Retinal pigment epithelial cell (primary cell): ENCODE data around the gene NOXRED1.

Source experiments
- DNase-seq: peaks from one replicate; pipeline ENCODE4 v3.0.0-alpha.2; 2010; ENCODE audit warnings: low read depth
- H3K4me3 ChIP-seq: 2 replicates; pipeline ENCODE4 v1.5.1; 2011; ENCODE audit warnings: mild to moderate bottlenecking, low read length, control low read depth, moderate library complexity
- CTCF ChIP-seq: conservative IDR thresholded peaks from 2 replicates; pipeline ENCODE4 v1.5.1; 2011; ENCODE audit warnings: low read depth, low read length, control low read depth, inconsistent platforms

Gene NOXRED1

GRCh38 chr14:77409131-77409533 is 14.2 kb downstream of the NOXRED1 start:
- no peak for DNase-seq
- no peak overlapping the region for H3K4me3 ChIP-seq
- no peak for TF ChIP-seq CTCF

DNA sequence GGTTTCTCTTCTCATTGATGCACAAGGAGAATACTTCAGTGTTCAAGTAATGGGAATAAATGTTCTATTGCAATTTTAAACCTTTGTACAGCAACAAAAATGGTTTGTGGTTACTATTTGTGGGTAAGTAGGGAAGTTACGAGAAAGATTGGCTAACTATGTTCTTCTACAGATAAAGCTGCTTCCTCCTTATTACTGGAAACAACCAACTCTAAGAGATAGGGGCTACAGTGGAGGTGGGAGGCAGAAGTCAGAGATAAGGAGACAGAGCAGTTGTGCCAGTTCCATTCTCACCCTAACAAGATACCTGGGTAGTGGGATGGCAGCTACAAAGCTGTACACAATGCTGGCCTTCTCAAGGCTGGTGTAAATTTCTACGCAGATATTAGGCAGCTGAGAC is 16.2 kb downstream of the NOXRED1 start:
- H3K4me3 ChIP-seq = no peak overlapping the region
- DNase-seq = no peak
- no peak for TF ChIP-seq CTCF

- no peak for TF ChIP-seq CTCF
- no peak overlapping the region for H3K4me3 ChIP-seq
- DNase-seq = no peak
Observed at GRCh38 chr14:77406718-77407117, 16.6 kb downstream of the NOXRED1 start.

GRCh38 chr14:77406086-77406485 is 17.2 kb downstream of the NOXRED1 start:
- TF ChIP-seq CTCF = no peak
- no peak for DNase-seq
- no peak overlapping the region for H3K4me3 ChIP-seq

- no peak for DNase-seq
- no peak for TF ChIP-seq CTCF
- no peak overlapping the region for H3K4me3 ChIP-seq
Observed at GRCh38 chr14:77403768-77404167, 19.6 kb downstream of the NOXRED1 start.

- no peak overlapping the region for H3K4me3 ChIP-seq
- no peak for TF ChIP-seq CTCF
- DNase-seq = no peak
Observed at GRCh38 chr14:77400216-77400615, 23.1 kb downstream of the NOXRED1 start.

DNA sequence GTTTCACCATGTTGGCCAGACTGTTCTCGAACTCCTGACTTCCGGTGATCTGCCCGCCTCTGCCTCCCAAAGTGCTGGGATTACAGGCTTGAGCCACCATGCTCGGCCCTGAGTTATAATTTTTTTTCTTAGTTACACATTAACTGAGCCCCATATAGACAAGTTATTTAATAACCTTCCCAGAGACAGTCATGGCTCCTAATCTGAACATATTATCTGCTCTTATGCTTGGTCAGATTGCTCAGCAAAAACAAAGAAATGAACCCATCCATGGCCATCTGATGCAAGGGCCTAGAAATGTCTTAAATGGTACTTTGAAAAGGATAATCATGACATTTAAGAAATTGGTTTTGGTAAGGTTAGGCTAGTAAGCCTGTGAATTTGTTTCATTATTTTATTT is 33.1 kb downstream of the NOXRED1 start:
- H3K4me3 ChIP-seq = no peak overlapping the region
- no peak for TF ChIP-seq CTCF
- no peak for DNase-seq
